Activated gamma-delta T cell treated with Interleukin-2 at 50 U/mL for 16 hours (primary cell): ENCODE measurements around the gene FBXL16.
"Not testable (repeated sequence)": the region's sequence is repeated elsewhere in the genome, so short reads cannot be mapped to it uniquely, and the experiment has no call there.

Source experiments
- DNase-seq: peaks from one replicate; pipeline ENCODE4 v3.0.0-alpha.2; 2020

Gene FBXL16

DNA sequence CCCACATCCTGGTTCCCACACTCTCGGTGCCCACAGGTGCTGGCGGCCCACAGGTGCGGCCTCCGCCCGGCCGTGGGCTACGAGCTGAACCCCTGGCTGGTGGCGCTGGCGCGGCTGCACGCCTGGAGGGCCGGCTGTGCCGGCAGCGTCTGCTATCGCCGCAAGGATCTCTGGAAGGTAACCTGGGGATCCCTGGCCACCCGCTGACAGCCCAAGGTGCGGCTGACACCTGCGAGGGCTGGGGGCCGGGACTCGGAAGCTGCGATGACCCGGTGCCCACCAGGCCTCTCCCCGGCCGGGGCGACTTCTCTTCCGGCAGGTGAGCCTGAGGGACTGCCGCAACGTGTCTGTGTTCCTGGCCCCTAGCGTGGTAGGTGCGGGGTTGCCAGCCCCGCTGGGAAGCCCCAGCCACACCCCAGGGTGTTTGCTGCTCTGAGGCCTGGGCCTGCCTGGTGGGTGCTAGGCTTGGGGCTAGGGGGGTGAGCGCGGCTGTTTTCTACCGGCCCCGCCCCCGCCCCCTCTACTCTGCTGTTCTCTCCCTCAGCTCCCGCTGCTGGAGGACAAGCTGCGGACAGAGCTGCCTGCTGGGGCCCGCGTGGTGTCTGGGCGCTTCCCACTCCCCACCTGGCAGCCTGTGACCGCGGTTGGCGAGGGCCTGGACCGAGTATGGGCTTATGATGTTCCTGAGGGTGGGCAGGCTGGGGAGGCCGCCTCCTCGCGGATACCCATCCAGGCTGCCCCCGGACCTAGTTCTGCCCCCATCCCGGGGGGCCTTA lies 16.4 kb upstream of the FBXL16 start:
- peak; percentile 35 for DNase-seq

DNA sequence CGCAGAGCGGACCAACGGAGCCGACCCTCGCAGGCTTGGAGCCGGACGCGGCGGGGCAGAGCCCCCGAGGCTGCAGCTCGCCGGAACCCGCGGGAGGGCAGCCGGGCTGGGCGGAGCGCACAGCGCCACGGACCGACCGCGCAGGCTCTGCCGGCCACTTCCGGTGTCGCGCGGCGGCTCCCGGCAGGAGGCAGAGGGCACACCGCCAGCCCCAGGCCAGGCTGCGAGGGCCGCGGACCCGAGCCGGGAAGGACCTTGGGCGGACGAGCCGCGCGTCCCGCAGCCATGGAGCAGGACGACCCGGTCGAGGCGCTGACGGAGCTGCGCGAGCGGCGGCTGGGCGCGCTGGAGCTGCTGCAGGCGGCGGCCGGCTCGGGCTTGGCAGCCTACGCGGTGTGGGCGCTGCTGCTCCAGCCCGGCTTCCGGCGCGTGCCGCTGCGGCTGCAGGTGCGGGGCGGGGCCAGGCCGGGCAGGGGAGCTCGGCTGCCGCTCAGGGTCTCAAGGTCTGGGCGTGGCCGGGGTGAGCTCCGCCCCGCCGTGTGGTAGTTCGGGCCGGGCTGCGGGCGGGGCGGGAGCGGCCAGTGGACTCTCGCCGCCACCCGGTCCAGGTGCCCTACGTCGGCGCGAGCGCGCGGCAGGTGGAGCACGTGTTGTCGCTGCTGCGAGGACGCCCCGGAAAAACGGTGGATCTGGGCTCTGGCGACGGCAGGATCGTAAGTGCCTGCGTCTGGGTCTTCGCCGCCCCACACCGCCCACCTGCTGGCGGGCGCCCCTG lies 15.6 kb upstream of the FBXL16 start, which contains the start of gene ANTKMT:
TSS of gene ANTKMT (plus strand) at position 157 of the 775 bp plus-strand sequence. CDS start at position 286, 129 bp downstream.
- DNase-seq = peak; percentile 74

DNA sequence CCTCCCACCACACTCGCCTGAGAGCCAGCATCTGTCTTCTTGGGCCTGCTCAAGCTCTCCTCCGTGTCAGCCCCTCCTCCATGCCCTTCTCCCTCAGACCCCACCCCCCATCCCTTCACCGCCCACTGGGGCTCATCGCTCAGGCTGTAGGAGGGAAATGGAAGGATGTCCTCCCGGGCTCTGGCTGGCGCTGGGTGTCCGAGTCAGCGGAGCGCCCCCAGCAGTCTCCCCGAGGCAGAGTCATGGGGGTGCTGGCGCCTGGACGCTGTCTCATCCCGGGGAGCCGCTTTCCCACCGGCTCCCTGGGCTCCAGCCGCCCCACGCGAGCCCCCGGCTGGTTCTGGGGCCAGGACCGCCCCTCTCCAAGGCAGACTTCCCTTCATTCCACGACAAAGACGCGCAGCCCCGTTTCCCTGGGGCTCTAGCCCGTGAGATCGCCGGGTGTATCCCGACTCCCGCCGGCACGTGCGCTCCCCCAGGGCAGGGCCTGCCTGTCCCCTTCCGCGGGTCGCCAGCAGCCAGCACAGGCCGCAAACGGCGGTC lies 14.9 kb upstream of the FBXL16 start:
- DNase-seq = no peak

DNA sequence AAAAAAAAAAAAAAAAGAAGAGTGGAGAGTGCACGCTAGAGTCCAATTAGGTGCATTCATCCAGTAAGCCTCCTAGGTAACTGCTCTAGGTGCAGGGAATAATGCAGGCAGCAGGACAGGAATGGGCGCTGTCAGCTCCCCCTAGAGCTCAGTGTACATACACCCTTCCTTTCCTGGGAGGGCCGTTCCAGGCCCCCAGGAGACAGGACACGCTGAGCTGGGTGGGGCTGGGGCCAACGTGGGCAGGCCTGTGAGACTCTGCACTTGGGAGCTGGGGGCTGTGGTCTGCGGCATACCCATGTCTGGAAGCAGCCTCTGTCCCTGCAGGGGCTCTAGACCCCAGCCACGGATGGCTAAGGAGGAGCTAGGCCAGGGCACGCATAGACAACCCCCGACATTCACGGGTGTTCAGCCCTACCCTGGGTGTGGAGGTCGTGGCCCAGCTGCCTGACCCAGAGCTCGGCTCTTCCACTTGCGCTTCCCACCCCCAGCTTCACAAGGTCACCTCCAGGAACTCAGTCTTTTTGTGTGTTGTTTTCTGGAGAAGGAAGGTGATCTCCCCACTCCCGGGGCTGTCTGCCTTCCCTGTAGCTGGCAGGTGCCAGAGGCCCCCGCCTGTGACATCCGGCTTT lies 14.3 kb upstream of the FBXL16 start:
- no peak for DNase-seq

DNA sequence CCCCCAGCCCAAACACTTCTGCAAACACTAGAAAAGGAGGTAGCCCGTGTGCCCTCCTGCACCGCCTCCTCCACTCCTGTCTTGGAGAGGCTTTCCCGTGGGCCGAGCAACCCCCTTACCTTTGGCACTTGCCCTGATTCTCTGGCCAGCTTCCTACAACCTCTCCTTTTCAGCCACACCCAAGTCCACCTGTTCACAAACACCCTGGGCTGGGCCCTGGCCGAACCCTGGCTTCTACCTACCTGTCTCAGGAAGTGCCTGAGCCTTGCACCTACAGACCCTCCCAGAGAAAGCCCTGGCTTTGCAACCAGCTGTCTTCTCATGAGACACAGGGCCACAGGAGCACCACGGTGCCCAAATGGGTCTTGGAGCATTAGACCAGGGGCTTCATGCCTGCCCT lies 13.3 kb upstream of the FBXL16 start:
- no peak for DNase-seq

DNA sequence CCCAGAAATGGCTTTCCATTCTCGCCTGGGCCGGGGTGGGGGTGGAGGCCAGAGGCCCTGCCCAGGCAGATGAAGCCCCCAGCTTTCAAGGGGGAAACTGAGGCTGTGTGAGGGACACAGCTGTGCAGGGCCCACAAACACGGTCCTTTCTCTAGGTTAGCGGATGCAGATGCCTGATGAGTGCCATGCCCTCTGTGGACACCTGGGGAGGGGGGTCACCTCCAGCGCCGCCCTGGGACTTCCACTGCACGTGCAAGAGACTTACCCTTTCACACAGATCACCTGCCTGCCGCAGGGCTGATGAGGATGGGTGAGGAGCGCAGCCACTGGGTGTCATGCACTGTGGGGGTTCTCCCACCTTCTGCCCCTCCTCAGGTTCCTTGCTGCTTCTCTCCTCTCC lies 12.8 kb upstream of the FBXL16 start:
- DNase-seq = no peak

DNA sequence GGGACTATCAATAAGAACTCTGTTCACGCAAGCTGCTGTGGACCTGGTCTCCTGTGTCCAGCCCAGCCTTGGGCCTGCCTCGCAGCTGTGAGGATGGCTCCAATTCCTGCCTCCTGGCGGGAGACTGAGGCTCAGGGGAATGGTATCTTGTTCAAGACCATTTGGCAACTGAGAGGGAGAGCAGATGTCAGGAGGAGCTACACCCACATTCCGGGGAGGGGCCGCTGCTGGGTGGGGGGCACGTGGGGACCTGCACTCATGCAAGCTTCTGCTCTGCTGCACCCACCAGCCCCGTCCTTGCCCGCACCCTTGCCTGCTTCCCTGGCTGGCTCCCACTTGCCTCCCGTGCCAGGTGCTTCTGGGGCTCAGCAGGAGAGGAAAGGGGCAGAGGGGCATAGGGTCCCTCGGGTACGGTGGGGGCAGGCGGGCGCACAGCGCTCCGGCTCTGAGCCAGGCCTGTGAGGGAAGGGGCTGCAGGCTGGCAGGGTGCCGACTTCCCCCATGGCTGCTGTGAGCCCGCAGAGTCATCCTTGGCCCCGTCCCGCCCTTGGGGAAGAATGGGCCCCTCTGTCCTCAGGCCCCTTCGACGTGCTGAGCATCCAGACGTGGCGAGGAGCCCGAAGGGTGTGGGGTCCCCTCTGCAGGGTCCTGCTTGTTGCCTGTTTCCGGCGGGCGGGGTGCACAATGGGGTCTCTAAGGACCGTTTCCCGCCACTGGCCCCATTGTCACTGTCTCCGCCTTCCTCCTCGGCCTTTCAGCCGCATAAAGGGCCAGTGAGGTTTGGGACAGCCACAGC lies 12.0 kb upstream of the FBXL16 start:
- DNase-seq = no peak

DNA sequence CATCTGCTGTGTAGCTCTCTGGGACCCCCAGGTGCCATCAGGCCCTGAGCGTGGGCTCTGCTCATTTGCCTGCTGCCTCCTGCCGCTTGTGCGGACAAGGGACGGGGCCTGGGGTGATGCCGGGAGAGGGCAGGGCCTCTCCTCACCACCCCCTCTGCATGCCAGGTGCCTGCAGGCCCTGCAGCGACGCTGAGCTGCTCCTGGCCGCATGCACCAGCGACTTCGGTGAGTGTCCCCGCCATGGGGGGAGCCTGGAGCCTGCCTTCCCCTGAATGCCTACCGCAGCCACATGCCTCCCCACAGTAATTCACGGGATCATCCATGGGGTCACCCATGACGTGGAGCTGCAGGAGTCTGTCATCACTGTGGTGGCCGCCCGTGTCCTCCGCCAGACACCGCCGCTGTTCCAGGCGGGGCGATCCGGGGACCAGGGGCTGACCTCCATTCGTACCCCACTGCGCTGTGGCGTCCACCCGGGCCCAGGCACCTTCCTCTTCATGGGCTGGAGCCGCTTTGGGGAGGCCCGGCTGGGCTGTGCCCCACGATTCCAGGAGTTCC lies 11.2 kb upstream of the FBXL16 start:
- DNase-seq = no peak

DNA sequence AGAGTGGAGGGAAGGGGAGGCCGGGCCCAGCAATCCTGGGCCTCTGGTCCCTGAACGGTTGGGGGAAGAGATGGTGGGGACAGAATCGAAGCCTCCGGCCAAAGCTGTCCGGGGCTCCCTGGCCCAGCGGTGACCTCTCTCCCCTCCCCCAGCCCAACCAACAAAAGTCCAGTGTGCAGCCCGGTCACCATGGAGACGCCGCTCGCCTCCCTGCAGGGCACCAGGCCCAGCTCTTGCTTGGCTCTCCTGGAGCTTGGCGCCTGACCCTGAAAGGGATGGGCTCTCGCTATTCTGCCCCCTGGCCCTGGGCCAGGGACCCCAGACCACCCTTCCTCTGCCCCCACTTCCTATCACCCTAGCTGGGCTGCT lies 10.6 kb upstream of the FBXL16 start:
- no peak for DNase-seq

DNA sequence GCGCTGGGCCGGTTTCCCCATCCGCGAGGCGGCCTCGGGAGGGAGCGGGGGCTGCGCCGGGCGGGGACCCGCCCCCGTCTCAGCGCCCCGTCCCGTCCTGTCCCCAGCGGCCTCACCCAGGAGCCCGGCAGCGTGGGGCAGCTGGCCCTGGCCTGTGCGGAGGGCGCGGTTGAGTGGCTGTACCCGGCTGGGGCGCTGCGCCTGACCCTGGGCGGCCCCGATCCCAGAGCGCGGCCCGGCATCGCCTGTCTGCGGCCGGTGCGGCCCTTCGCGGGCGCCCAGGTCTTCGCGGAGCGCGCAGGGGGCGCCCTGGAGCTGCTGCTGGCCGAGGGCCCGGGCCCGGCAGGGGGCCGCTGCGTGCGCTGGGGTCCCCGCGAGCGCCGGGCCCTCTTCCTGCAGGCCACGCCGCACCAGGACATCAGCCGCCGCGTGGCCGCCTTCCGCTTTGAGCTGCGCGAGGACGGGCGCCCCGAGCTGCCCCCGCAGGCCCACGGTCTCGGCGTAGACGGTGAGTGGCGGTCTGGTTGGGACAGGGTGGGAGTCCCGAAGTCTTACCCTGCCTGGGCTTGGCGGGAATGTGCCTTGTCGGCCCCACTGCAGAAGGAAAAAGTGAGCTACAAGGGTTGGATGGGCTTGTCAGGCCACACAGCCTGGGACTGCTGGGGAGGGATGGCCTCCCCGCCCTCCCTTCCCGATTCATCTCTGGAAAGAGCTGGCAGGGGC lies 10.0 kb upstream of the FBXL16 start:
- no peak for DNase-seq

DNA sequence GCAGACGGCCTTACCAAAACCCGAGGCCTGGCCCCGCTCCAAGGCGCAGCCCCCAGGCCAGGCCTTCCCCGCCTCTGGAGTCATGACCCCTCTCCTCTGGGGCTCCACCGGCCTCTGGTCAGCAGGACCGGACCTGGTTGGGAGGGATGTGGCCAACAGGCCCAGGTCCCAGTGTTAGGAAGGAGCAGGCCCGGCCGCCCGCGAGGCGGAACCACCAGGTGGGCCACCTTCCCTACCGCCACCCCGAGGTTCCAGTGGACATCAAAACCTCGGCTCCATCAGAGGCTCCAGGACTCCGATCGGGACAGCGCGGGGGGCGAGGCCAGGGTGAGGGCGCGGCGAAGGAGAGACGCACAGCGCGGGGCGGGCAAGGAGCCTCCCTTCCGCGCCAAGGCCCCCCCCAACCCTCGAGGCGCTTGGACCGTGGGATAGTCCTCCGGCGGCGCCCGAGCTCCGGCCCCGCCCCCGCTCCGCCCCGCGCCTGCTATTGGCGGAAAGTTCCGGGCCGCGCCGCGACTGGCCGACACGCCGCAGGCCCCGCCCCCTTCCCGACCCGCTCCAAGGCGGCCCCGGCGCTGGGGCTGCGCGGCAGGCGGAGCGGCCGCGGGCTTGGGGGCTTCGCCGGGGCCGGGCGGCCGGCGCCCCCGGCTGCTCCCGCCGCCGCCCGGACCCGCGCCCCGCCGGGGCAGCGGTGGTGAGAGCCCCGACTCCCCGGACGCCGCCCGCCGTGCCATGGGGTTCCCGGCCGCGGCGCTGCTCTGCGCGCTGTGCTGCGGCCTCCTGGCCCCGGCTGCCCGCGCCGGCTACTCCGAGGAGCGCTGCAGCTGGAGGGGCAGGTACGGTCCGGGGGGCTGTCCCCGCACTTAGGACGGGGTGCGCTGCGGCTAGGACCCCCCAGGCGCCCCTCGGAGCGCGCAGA lies 9.2 kb upstream of the FBXL16 start, which contains the start of gene METRN:
TSS of gene METRN (plus strand) at position 561 of the 919 bp plus-strand sequence. CDS start at position 733, 172 bp downstream.
- DNase-seq = peak; percentile 90

DNA sequence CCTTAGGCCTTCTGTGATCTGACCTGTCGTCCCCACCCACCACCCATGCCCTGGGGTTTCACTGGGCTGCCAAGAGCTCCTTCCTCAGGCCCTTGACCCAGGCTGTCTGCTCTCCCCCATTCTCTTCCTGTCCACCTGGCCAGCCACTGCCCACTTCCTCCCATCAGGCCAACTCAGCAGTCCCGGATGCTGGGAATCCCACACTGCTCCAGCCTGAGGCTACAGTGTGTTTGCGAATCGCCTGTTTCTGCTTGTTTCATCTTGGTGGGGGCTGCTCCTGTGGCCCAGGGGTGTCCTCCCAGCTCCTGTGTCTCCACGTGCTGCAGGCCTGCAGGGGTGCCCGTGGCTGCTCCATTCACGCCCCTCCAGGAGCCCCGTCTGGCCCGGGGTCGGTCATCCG lies 8.5 kb upstream of the FBXL16 start:
- no peak for DNase-seq

DNA sequence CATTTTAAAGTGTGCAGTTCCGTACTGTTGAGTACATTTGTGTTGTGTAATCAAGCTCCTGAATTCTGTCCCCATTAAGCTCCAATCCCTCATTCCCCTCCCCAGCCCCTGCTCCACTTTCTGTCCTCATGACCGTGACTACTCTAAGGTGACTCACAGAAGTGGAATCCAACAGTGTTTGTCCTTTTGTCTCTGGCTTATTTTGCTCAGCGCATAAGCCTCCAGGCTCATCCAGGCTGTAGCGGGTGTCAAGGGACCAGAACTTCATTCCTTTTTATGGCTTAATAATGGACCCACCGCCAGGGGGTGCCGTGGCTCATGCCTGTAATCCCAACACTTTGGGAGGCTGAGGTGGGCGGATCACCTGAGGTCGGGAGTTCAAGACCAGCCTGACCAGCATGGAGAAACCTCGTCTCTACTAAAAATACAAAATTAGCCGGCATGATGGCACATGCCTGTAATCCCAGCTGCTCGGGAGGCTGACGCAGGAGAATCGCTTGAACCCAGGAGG lies 7.2 kb upstream of the FBXL16 start:
- DNase-seq = not testable (repeated sequence)

DNA sequence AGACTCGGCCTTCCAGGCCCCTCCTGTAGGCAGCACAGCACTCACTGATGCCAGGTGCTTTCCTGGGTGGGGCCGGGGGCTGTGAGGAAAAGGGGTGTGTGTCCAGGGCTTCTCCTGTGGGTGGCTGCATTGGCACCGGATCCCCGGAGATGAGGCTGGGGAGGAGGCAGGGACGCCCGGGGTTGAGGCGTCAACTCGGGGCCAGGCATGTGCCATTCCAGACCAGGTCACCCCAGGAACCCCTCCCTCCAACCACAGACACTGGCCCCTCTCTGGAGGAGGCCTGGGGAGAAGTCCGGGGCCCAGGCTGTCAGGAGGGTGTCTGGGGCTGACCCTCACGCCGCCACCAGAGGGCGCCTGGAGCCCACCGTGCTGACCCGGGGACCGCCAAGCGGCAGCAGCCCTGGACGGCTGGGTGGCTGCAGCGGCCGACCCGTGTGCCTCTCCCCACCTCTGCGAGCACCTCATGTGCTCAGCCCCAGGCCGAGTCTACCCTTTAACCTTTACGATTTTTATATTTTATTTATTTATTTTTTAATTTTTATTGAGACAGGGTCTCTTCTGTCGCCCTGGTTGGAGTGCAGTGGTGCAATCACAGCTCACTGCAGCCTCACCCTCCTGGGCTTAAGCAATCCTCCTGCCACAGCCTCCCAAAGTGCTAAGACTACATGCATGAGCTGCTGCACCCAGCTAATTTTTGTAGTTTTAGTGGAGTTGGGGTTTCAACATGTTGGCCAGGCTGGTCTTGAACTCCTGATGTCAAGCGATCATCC lies 6.1 kb upstream of the FBXL16 start:
- peak; percentile 83 for DNase-seq

DNA sequence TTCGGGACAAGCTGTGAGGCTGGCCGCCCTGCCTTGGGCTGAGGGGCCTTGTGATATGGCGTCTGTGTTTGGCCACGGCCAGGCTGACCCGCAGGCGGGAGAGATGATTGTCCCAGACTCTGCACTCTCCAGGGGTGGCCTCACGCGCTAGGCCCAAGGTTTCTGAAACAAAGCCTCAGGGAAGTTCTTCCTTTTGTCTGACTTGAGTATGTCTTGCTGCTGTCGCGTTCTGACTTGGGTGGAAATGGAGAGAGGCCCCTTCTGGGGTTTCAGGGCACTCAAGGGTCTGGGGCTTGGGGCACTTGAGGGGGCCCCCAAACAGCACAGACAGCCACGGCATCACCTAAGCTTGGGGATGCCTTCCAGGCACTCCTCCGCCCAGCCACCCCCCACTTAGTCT lies 5.5 kb upstream of the FBXL16 start:
- DNase-seq = no peak

DNA sequence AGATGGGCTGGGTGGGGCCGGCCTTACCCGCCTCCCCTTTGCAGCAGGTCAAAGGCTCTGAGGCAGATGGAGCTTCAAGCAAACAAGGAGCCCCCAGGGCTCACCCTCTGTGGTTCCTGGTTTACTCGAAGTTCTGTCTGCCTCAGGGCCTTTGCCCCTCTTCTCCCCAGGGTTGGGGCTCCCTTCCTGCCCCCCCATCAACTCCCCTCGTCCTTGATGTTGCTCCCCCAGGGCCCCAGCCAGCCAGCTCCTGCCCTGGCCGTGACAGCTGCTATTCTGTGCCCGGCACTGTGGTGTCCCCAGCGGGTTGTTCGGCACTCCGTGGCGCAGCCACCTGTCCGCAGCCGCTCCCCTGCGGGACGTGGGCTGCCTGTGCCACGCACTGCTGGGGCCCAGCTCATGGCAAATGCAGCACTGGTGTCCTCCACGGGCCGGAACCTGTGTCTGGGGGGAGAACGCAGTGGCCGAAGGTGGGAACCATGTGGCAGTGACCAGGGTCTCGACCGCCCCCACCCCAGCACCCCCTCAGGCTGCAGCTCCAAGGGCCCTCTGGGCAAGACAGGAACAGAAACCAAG lies 5.0 kb upstream of the FBXL16 start:
- DNase-seq = no peak

DNA sequence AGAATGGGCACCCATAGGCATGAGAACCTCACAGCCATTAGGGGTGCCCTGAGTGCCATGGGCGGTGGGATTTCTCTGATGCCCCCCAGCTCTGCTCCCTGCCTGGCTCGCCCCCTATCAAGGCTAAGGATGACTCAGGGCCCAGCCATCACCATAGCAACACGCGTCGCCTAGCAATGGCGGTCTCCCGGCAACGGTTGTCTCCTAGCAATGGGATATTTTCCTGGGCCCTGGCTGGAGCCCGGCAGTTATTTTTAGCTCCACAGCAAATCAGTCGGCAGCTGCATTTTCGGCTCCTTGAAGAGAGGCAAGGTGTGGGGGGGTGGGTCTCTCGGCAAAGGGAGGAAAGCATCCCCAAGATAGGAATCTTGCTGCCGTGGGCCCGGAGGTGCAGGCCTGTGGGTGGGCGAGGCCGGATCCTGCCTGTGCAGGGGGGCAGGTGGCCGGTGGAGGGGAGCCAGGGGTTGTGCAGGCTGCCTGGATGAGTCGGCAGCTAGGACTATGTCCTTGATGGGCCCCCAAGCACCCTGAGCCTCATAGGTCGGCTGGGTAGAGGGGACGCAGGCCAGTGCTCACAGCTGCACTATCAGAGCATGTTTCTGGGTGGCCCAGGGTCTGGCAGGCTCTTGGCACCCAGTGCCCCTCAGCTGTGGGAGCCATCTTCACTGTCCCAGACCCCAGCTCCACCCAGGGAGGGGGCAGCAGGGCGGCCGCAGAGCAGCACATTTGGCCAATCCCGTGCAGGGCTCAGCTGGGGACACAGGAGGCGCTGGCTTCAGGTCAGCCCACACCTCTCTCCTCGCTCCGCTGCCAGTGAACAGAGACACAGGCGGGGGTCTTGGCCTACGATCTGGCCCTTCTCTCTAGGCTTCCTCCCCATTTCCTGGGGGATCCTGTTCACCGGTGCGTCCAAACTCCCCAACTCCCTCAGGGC lies 4.2 kb upstream of the FBXL16 start:
- no peak for DNase-seq

DNA sequence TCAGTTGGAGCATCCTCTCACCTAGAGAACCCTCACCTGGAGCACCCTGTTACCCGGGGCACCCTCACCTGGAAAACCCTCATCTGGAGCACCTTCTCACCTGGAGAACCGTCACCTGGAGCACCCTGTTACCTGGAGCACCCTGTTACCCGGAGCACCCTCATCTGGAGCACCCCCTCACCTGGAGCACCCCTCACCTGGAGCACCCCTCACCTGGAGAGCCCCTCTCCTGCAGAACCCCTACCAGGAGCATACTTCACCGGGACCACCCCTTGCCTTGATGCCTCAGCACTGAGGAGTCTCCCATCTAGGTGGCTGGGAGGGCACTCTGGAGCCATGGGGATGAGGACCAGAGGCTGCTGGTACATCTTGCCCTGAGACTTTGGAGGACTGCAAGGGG lies 3.4 kb upstream of the FBXL16 start:
- no peak for DNase-seq
